Measurements from ENCODE around the gene HSPA4L. TPM values are rescaled to one million over a fixed set of nuclear protein-coding genes. Genes with fewer than 3 reads are reported as not detected.
A peak's percentile ranks its signal among the peaks of the same experiment; 100 is the strongest.

Gene HSPA4L
- total and polyA plus RNA-seq, 2 donors (not counting 1 experiment from before 2014, with no cell fraction given), result not detected

- under 1% methylated on average over 62 of the region's 70 CpGs for WGBS (ENCODE audit: insufficient coverage)
- Histone ChIP-seq H3K27me3 (replicated peaks in 1 of 4; ENCODE audit: control extremely low read depth in 1 of 4, control insufficient read depth in 3 of 4, insufficient read depth in 4 of 4, low read length in 3 of 4) (no peaks in the 10 kb centered on the region), H4K20me1 (ENCODE audit: control insufficient read depth, insufficient read depth, low read length, poor library complexity, severe bottlenecking) (no peaks in the 10 kb centered on the region), H3K79me2 (ENCODE audit: control insufficient read depth, insufficient read depth, low read length) (peaks cover 9% of the 10 kb centered on the region), H3K9me3 (ENCODE audit: control extremely low read depth in 1 of 3, control insufficient read depth in 2 of 3, insufficient read depth in 1 of 3, low read length in 2 of 3) (no peaks in the 10 kb centered on the region), H3K4me2 (replicated peaks; ENCODE audit: low read depth, low read length, poor library complexity, severe bottlenecking) (peak within 1 kb of the TSS; percentile 95), H3K36me3 (replicated peaks in 1 of 2; ENCODE audit: control extremely low read depth in 1 of 2, control insufficient read depth in 1 of 2, extremely low read depth in 1 of 2, insufficient read depth in 2 of 2, low read length in 1 of 2) (no peaks in the 10 kb centered on the region), H3K9ac (ENCODE audit: low read length) (peak within 1 kb of the TSS; percentile 86), H3K4me1 (ENCODE audit: control insufficient read depth in 2 of 2, insufficient read depth in 2 of 2, low read length in 2 of 2) (peaks cover 7 to 10% of the 10 kb centered on the region in 2 donors), H2AFZ (ENCODE audit: insufficient read depth, low read depth, low read length, poor library complexity, severe bottlenecking) (peak within 1 kb of the TSS; percentile 99), H3K4me3 (ENCODE audit: control extremely low read depth in 1 of 5, extremely low read depth in 1 of 5, insufficient read depth in 1 of 5, low read depth in 2 of 5, low read length in 4 of 5) (peak within 1 kb of the TSS; percentile 72 to 97 (median 84)), H3K27ac (ENCODE audit: low read length in 2 of 2) (peak within 1 kb of the TSS; percentile 83 to 88)
- intact Hi-C loops (cut with micrococcal nuclease), result loop anchor here (1.0 to 5.0 kb wide), 4 partner anchors 84 to 1211 kb away; partner anchors contain the start of genes ABHD18, LARP1B, MFSD8 and SCLT1
- Mint-ChIP-seq H3K4me1 (peaks cover 17% of the 10 kb centered on the region), H3K4me3 (peak within 1 kb of the TSS; percentile 98), H3K9me3 (ENCODE audit: insufficient read depth) (no peaks in the 10 kb centered on the region), H3K27ac (peak within 1 kb of the TSS; percentile 97), H3K27me3 (no peaks in the 10 kb centered on the region)
- ChIA-PET POLR2A (interaction anchor here (0.6 to 2.2 kb wide), 3 partner anchors 84 to 180 kb away, joined by 4 to 8 read pairs (median 7); partner anchors contain the start of genes ABHD18, LARP1B and MFSD8), CTCF (interaction anchor here (1.0 kb wide), 1 partner anchor 84 kb away, joined by 5 read pairs; the partner anchor contains the start of genes ABHD18 and MFSD8)
- DNase-seq (peak; percentile 96), ATAC-seq (ENCODE audit: low read depth) (peak; percentile 95)
- TF ChIP-seq EZH2 (IDR thresholded peaks at IDR 0.05; ENCODE audit: borderline replicate concordance, insufficient read depth, low read depth, low read length, poor library complexity, severe bottlenecking) (no peak), CTCF (IDR thresholded peaks at IDR 0.05) (no peak)
Observed at GRCh38 chr4:127880763-127881562, 98.8 kb downstream of the HSPA4L start, which contains the start of gene PLK4. Gene PLK4, plus strand, starts transcription at chr4:127880893. Its CDS starts 242 bp downstream, at chr4:127881135.

- ChIA-PET POLR2A (interaction anchor here (0.9 to 2.2 kb wide), 2 partner anchors 84 to 179 kb away, joined by 4 to 8 read pairs; partner anchors contain the start of genes ABHD18, LARP1B and MFSD8), CTCF (no interaction called here)
- Histone ChIP-seq H2AFZ (ENCODE audit: insufficient read depth, low read depth, low read length, poor library complexity, severe bottlenecking) (peak overlapping the region; percentile 99), H3K36me3 (replicated peaks in 1 of 2; ENCODE audit: control extremely low read depth in 1 of 2, control insufficient read depth in 1 of 2, extremely low read depth in 1 of 2, insufficient read depth in 2 of 2, low read length in 1 of 2) (no peaks in the 10 kb centered on the region), H3K9me3 (ENCODE audit: control extremely low read depth in 1 of 3, control insufficient read depth in 2 of 3, insufficient read depth in 1 of 3, low read length in 2 of 3) (no peaks in the 10 kb centered on the region), H4K20me1 (ENCODE audit: control insufficient read depth, insufficient read depth, low read length, poor library complexity, severe bottlenecking) (no peaks in the 10 kb centered on the region), H3K27me3 (replicated peaks in 1 of 4; ENCODE audit: control extremely low read depth in 1 of 4, control insufficient read depth in 3 of 4, insufficient read depth in 4 of 4, low read length in 3 of 4) (no peaks in the 10 kb centered on the region), H3K4me3 (ENCODE audit: control extremely low read depth in 1 of 5, extremely low read depth in 1 of 5, insufficient read depth in 1 of 5, low read depth in 2 of 5, low read length in 4 of 5) (peak overlapping the region in 4 of 5 experiments; percentile 81 to 97 (median 88)), H3K9ac (ENCODE audit: low read length) (peak overlapping the region; percentile 86), H3K79me2 (ENCODE audit: control insufficient read depth, insufficient read depth, low read length) (peaks cover 9% of the 10 kb centered on the region), H3K4me2 (replicated peaks; ENCODE audit: low read depth, low read length, poor library complexity, severe bottlenecking) (peak overlapping the region; percentile 95), H3K27ac (ENCODE audit: low read length in 2 of 2) (peak overlapping the region in 1 of 2 donors; percentile 88), H3K4me1 (ENCODE audit: control insufficient read depth in 2 of 2, insufficient read depth in 2 of 2, low read length in 2 of 2) (peaks cover 7 to 10% of the 10 kb centered on the region in 2 donors)
- DNase-seq, result no peak
- intact Hi-C loops (cut with micrococcal nuclease), result loop anchor here (5.0 kb wide), 1 partner anchor 1211 kb away; the partner anchor contains the start of gene SCLT1
- Mint-ChIP-seq H3K27ac (peak overlapping the region; percentile 97), H3K27me3 (no peaks in the 10 kb centered on the region), H3K4me3 (peak overlapping the region; percentile 98), H3K4me1 (peaks cover 17% of the 10 kb centered on the region), H3K9me3 (ENCODE audit: insufficient read depth) (no peaks in the 10 kb centered on the region)
- ATAC-seq (ENCODE audit: low read depth), result no peak
- TF ChIP-seq CTCF (IDR thresholded peaks at IDR 0.05) (no peak), EZH2 (IDR thresholded peaks at IDR 0.05; ENCODE audit: borderline replicate concordance, insufficient read depth, low read depth, low read length, poor library complexity, severe bottlenecking) (no peak)
- 0% methylated on average over 6 of the region's 7 CpGs for WGBS (ENCODE audit: insufficient coverage)
Observed at GRCh38 chr4:127881563-127881864, 99.4 kb downstream of the HSPA4L start.
